GM18519 (cell line): ENCODE measurements around the gene MYL12B.
A peak's percentile ranks its signal among the peaks of the same experiment; 100 is the strongest.
"Not testable (repeated sequence)": the region's sequence is repeated elsewhere in the genome, so short reads cannot be mapped to it uniquely, and the experiment has no call there.

Source experiments
- ATAC-seq: cut with Tn5 transposase; IDR thresholded peaks from one replicate; pipeline ENCODE4 v1.9.1; 2021; ENCODE audit warnings: mild to moderate bottlenecking, moderate library complexity; ENCODE audit not compliant: unreplicated experiment, low FRiP score

The MYL12B gene

GRCh38 chr18:3257627-3258120 lies 4.3 kb upstream of the MYL12B start:
- ATAC-seq = no peak

- ATAC-seq = no peak
These were observed 949 bp upstream of the MYL12B start for GRCh38 chr18:3260995-3261372.

DNA sequence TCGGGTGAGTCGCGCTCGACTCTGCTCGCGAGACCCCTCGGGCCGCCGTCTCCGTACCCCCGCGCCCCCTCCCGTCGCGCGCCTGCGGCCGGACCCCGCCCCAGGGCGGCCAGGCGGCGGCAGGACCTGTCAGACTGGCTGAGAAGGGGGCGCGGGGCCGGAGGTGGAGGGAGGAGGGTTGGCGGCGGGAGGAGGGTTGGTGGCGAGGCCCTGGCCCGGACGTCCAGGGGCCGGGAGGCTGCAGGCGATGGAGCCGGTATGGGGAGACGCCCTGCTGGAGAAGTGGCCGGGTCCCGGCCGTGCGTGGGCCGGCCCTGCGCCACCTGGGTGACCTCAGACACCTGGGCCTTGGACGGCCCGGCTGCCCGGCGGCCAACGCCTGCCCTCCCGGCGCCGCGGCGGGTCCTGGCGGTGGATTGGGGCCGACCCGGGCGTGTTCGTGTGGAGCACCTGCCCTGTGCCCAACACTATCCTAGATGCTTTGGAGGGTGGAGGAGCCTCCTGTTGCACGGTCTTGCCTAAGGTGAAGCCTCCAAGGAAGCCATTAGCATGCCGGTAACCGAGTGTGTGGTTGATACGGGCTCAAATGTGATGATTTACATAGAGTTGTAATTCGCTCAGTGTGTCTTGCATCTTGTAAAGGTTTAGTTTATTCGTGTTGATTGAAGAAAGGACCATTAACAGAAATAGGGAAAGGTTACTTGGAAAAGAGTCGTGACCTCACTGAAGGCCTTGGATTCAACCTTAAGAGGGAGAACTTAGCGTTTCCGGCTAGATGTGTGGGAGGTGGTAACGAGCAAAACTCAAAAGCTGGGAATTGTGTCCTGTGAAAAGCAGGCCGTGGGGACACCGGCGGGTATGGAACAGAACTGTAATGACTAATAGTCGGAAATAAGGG lies 550 bp downstream of the MYL12B start:
- peak; percentile 5 for ATAC-seq

GRCh38 chr18:3263132-3263700 lies 1.3 kb downstream of the MYL12B start:
- ATAC-seq = no peak

DNA sequence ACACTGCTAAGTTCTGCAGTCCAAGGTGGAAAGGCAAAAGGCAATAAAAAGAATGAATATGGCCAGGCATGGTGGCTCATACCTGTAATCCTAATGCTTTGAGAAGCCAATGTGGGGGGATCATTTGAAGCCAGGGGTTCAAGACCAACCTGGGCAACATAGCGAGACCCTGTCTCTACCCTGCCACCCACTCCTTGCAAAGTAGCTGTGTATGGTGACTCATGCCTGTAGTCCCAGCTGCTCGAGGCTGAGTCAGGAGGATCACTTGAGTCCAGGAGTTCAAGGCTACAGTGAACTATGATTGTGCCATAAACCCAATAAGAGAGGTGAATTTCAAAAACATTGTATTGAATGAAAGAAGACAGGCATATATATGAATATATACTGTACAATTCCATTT lies 2.4 kb downstream of the MYL12B start:
- no peak for ATAC-seq

GRCh38 chr18:3265564-3266033 lies 3.7 kb downstream of the MYL12B start:
- ATAC-seq = no peak

- ATAC-seq = no peak
These were observed 4.2 kb downstream of the MYL12B start for GRCh38 chr18:3266062-3266608.

DNA sequence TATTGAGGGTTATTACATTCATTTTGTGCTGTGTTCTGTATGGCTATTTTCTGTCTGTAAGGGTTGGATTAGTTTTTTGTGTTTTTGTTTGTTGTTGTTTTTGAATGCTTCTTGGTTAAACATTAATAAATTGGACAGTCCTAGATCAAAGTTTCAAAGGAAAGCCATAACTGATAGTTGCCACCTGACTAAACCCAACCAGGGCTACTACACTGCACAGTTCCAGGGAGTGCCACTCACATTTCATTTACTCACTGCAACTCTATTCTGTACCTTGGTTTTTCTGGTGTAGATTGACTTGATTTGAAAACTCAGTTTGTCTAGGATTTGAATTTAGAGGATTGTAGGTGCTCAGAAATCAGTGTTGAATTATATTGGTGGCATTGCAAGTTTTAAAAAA lies 6.4 kb downstream of the MYL12B start:
- ATAC-seq = no peak

DNA sequence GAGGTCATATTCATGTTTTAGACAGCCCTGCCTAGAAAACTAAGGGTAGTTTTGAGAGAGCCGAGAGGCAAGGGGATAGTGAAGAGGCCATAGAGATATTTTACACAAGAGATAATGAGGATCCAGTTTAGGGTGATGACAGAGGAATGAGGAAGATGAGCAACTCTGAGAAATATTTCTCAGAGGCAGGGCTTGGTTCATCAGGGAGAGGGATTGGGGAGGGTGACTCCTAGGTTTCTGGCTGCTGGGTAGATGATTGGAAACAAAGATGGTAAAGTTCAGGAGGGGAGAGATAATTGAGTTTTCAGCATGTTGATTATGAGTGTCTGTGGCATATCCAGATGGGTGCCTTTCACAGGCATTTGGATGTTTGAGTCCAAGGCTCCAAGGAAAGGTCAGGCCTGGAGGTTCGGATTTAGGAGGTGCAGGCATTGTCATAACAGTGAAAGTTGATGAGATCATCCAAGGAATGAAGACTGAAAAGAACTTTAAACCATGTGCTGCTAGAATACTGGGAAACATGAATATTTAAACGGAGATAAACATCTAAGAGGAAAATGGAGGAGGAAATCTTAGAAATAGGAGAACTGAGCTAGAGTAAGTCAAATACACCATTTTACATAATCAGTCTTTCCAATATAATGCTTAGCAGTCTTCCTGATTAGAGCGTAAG lies 7.4 kb downstream of the MYL12B start:
- no peak for ATAC-seq

GRCh38 chr18:3269914-3270299 lies 8.0 kb downstream of the MYL12B start:
- no peak for ATAC-seq

DNA sequence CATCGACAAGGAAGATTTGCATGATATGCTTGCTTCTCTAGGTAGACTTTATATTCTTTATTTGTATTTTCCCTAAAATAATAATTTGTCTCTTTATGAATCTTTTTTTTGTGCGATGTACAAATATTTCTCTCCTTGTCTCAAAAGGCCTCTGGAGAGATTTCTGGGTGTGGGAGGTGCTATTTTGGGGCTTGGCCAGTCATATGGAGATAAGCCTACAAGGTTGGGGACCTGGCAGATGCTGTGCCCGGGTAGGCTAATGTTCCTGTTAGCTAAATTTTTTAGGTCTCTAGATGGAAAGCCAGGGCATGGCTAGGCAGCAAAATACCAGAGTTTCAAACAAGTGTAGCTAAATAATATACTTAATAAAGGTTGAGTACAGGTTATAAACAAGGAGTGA lies 11.1 kb downstream of the MYL12B start:
- no peak for ATAC-seq

DNA sequence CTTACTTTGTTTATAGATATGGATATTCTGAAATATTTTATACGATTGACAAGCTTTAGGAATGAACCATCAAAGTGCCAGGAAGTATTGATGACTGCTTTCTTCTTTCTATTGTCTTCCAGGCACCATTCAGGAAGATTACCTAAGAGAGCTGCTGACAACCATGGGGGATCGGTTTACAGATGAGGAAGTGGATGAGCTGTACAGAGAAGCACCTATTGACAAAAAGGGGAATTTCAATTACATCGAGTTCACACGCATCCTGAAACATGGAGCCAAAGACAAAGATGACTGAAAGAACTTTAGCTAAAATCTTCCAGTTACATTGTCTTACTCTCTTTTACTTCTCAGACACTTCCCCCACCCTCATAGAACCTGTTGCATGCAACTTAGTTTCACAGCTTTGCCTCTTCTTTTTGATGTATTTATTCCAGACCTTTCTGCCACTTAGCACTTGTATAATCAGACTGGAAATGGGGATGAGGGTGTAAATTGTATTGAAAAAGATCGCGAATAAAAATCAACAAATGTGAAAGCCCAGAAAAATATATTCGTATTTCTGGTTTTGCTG lies 15.8 kb downstream of the MYL12B start:
- not testable (repeated sequence) for ATAC-seq

DNA sequence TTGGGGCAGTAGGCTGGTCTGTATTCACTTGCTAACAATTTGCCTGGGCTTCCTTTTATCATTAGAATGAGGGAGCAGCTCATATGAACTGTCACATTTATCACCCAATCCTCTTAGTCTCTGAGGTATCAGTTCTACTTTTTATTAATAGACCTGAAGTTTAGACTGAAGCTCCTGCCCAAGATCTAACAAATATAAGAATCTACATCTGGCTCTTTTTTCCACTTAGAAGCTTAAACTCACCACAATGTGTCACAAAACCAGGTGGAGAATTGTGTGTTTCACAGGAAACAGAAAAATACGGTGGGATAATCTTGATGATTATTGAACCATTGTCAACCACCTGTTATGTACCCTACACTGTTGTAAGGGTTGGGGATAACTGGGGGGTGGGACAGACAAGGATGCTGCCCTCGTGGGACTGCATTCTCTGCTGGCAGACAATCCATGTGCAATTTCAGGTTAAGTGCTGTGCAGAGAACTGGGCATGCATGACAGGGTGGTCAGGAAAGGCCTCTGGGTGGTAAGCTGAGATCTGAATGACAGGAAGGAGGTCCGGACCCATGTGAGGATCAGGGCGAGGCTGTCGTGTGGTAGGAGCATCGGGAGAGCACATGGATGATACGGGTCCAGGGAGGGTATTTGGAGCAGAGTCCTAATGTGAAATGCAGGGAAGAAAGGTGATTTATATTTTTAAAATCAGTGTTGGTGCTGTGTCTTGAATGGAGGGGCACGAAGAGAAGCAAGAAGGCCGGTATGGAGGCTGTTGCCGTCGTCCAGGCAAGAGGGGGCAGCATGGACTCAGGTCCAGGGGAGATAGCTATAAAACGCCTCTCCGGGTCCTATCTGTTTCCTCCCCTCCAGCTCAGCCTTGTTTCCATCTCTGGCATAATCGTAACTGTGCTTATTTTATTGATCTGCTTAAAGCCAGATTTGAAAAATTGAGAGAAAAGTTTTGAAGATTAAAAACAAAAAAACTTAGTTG lies 17.6 kb downstream of the MYL12B start:
- peak; percentile 74 for ATAC-seq

DNA sequence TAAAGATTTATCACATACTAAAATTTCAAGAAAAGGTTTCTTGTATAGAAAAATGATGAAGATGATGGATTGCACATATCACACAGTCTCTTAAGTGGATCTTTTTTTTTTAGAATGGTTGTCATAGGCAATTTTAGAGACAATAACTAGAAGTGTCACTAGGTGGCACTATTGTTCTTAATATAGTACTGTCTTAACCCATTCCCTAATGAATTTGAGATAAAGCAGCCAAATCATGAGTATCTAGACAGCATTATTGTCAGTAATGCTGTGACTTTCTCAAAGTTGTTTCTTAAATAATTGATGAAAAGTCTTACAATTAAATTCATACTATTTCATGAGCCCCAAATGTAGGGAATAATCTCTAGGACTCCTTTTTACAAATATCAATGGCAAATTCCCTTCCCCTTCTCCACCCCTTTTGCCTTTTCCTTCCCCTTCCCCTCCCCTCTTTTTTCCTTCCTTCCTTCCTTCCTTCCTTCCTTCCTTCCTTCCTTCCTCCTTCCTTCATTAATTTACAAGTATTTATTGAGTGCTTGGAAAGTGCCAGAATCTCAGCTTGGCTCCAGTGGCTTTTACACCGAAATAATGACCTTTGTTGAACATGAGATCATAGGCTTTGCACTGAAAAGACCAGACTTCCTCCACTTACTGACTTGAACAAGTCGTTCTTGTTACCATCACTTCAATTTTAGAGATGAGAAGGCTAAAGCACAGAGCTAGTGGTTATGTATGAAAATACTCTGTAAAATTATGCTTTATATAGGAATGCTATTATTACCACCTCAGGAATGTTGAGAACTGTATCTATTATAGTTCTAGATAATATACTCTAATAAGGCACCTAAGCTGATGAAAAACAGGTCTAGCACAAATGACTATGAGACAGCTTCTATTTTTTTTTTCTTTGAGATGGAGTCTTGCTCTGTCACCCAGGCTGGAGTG lies 19.8 kb downstream of the MYL12B start:
- ATAC-seq = no peak

DNA sequence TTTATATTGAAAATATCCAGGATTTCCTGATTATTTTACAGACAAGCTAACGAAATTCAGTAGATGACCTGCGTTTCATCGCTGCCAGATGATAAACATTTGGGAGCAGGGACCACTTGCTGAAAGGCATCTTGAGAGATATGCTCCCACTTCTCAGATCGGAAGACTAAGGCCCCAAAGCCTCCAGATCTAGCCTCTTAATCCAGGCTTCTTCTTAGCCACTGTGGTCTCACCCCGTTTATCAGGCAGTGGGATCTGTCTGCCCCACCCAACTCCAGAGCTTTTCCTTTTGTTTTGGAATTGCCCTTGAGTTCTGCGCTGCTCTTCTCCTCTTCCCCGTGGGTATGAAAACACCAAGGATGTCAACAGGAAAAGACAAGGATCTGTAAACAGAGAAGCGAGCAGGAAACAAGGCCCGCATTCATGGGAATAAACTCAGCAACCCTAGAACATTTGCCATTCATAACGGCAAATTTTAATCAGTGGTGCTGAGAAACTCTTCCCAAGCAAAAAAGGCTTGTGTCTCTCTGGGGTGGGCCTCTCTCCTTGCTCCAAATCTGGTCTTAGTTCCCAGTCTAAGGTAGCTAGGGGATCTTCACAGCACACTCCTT lies 21.4 kb downstream of the MYL12B start:
- ATAC-seq = no peak

GRCh38 chr18:3283908-3284307 lies 22.0 kb downstream of the MYL12B start:
- ATAC-seq = no peak

- no peak for ATAC-seq
These were observed 22.6 kb downstream of the MYL12B start for GRCh38 chr18:3284501-3284900.

GRCh38 chr18:3286159-3286558 lies 24.2 kb downstream of the MYL12B start:
- ATAC-seq = no peak
